ENCODE data around the gene TBC1D1.

Gene TBC1D1

DNA sequence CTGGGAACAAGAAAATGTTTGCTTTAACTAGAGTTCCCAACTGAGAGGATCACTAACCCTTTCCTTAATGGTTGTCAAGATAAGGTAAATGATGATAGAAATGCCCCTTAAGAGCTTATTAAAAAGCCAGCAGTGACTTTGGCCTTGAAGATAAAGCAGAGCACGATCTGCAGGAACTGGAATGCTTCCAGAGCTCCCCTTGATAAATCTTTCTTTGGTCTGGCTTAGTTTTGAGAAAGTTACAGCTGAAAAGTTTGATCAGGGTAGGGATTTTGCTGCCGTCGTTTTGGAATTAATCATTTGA is 133.3 kb downstream of the TBC1D1 start:
- no peak for DNase-seq (ENCODE audit: extremely low read depth, low read depth)
- TF ChIP-seq, protein P1, sequence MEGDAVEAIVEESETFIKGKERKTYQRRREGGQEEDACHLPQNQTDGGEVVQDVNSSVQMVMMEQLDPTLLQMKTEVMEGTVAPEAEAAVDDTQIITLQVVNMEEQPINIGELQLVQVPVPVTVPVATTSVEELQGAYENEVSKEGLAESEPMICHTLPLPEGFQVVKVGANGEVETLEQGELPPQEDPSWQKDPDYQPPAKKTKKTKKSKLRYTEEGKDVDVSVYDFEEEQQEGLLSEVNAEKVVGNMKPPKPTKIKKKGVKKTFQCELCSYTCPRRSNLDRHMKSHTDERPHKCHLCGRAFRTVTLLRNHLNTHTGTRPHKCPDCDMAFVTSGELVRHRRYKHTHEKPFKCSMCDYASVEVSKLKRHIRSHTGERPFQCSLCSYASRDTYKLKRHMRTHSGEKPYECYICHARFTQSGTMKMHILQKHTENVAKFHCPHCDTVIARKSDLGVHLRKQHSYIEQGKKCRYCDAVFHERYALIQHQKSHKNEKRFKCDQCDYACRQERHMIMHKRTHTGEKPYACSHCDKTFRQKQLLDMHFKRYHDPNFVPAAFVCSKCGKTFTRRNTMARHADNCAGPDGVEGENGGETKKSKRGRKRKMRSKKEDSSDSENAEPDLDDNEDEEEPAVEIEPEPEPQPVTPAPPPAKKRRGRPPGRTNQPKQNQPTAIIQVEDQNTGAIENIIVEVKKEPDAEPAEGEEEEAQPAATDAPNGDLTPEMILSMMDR (IDR thresholded peaks at IDR 0.05; ENCODE audit: low read depth, low read length, missing control alignments): no peak
- H3K4me3 ChIP-seq (replicated peaks; ENCODE audit: low read depth, low read length): no peak overlapping the region

DNA sequence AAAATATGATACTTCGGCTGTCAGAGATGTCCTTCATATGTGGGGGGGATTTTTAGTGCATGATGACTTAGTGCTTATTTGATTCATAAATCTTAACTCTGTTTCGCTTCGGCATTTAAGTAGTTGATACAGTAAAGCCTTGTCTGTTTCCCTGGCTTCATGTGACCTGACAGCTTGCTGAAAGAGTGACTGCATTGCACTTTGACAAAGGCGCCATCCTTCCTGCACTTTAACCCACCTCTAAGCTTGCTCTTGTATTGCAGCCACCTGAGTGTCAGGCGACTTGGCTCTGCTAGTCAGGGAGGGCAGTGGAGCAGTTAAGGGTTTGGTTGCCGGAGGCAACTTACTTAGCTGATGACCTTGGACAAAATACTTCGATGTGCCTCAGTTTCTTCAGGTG is 134.8 kb downstream of the TBC1D1 start:
- TF ChIP-seq, protein P1 (IDR thresholded peaks at IDR 0.05; ENCODE audit: low read depth, low read length, missing control alignments): no peak
- DNase-seq (ENCODE audit: extremely low read depth, low read depth): no peak
- no peak overlapping the region for H3K4me3 ChIP-seq (replicated peaks; ENCODE audit: low read depth, low read length)

DNA sequence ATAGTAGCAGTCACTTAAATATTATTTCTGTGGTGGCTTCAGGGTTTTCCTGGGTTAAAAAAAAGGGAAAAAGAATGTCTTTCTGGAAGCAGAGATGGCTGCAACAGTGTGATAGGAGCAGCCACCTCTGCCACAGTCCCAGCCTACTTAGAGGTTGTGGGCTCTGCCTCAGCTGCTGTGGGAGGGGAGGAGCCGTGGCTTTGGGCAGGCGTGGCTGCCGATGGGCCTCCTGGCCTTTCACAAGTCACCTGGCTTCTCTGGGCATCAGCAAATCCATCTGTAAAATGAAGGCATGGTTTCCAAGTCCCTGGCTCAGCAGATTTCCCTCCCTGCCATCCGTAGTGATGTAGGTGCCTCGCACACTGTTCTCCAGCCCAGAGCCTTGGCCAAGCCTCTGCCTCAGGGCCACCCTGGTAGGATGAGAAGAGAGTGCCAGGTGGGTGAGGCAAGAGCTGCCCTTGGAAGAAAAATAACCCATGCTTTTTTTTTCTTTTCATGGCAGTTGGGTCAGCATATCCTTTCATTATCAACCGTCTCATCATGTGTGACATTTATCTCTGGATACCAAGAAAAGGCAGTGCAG is 135.4 kb downstream of the TBC1D1 start:
- H3K4me3 ChIP-seq (replicated peaks; ENCODE audit: low read depth, low read length): no peak overlapping the region
- TF ChIP-seq, protein P1 (IDR thresholded peaks at IDR 0.05; ENCODE audit: low read depth, low read length, missing control alignments): no peak
- no peak for DNase-seq (ENCODE audit: extremely low read depth, low read depth)

DNA sequence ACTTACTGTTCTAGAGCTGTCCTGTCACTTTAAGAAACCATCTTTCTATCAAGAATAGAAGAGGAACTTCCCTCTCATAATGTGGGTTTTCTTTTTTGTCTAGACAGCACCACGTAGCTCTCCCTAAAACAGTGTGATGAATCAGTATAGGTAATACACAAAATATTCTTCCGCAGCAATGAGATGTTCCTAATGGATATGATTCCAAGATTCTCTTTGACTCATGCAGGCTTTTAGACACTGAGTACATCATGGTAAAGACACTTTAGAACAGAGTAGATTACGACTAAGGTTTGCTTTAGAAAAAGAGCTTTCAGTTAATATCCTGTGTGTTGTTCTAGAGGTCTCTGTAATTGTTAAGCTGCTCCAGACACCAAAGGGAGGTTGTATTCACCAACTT is 139.1 kb downstream of the TBC1D1 start:
- no peak for DNase-seq (ENCODE audit: extremely low read depth, low read depth)
- TF ChIP-seq, protein P1 (IDR thresholded peaks at IDR 0.05; ENCODE audit: low read depth, low read length, missing control alignments): no peak
- no peak overlapping the region for H3K4me3 ChIP-seq (replicated peaks; ENCODE audit: low read depth, low read length)

DNA sequence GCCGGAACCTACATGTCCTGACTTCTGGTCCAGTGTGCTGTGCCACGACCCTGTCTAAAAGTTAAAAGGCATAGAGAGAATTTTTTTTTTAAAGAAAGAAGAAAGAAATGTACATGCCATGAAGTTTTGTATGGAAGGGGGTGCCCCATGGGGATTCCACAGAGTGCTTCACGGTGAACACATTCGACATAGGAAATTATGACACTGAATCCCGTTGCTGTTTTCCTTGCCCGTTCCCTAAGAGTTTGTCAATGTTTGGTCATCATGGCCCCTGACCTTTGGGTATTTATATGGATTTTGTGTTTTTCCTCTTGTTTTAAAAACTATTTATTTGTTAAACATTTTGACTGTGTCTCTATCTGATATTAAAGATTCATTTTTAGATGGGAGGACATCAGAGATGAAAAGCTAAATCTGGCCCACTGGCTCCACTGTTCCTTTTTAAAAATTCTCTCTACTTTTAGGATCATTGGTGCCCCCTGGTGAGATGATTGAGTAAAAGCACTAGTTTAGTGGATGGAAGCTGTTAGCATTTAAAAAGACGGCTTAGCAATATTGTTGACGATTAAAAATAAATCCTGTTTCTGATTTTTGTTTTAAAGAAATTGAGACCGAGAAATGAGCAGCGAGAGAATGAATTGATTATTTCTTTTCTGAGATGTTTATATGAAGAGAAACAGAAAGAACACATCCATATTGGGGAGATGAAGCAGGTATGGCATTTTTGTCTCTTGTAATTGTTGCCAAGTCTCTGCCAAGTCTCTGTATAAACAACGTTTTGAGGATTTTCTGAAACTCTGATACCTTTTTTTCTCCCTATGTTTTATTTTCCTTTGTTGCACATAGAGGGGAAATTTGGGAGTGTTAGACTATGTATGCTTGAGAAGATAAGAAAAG is 144.3 kb downstream of the TBC1D1 start:
- peak; percentile 26 for DNase-seq (ENCODE audit: extremely low read depth, low read depth)
- TF ChIP-seq, protein P1 (IDR thresholded peaks at IDR 0.05; ENCODE audit: low read depth, low read length, missing control alignments): peak; percentile 51
- no peak overlapping the region for H3K4me3 ChIP-seq (replicated peaks; ENCODE audit: low read depth, low read length)

DNA sequence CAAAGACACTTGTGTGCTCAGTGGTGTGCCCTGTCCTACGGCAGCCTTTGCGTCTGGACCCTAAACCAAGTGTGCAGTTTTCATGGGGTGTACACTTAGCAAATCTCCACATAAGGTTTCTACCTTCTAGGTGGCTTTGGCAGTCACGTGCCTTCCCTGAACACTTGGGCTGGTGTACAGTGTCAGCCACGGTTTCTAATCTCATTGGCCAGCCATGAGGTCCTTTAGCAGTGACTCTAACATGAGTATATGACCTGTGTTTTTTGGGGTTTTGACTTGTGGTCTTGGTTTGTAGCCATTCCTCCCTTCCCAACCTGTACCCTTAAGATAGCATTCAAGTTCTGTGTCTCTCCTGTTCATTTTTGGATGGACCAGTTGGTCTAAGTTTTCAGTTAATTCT is 145.7 kb downstream of the TBC1D1 start:
- H3K4me3 ChIP-seq (replicated peaks; ENCODE audit: low read depth, low read length): no peak overlapping the region
- TF ChIP-seq, protein P1 (IDR thresholded peaks at IDR 0.05; ENCODE audit: low read depth, low read length, missing control alignments): no peak
- no peak for DNase-seq (ENCODE audit: extremely low read depth, low read depth)
